ENCODE results near the gene RPL32.
"Not testable (repeated sequence)": the region's sequence is repeated elsewhere in the genome, so short reads cannot be mapped to it uniquely, and the experiment has no call there.

RPL32 gene

GRCh38 chr3:12803371-12803770 lies 38.0 kb downstream of the RPL32 start:
- DNase-seq, result no peak

- DNase-seq, result no peak
These were observed 41.6 kb downstream of the RPL32 start for GRCh38 chr3:12799525-12800440.

- DNase-seq, result no peak
These were observed 42.7 kb downstream of the RPL32 start for GRCh38 chr3:12798559-12799179.

GRCh38 chr3:12797892-12798558 lies 43.3 kb downstream of the RPL32 start:
- DNase-seq, result no peak

- no peak for DNase-seq
These were observed 44.1 kb downstream of the RPL32 start for GRCh38 chr3:12797124-12797891.

- no peak for DNase-seq
These were observed 44.9 kb downstream of the RPL32 start, which contains the start of gene CAND2 for GRCh38 chr3:12796171-12797123. TSS of gene CAND2 (plus strand) at chr3:12796680. CDS start at chr3:12796721, 41 bp downstream.

- no peak for DNase-seq
These were observed 47.7 kb downstream of the RPL32 start for GRCh38 chr3:12793701-12794100.

GRCh38 chr3:12791430-12791829 lies 49.9 kb downstream of the RPL32 start:
- DNase-seq, result no peak

- DNase-seq, result not testable (repeated sequence)
These were observed 53.2 kb downstream of the RPL32 start for GRCh38 chr3:12787967-12788690.

GRCh38 chr3:12787346-12787745 lies 54.0 kb downstream of the RPL32 start:
- not testable (repeated sequence) for DNase-seq

GRCh38 chr3:12785096-12785495 lies 56.3 kb downstream of the RPL32 start:
- DNase-seq, result no peak
